ENCODE results near the gene BRSK1. TPM values are rescaled to one million over a fixed set of nuclear protein-coding genes. Genes with fewer than 3 reads are reported as not detected.

The BRSK1 gene
- total and polyA plus RNA-seq, 10 of the 15 experiments (the other 5 are each of a cell fraction or from before 2014, with no cell fraction given), result 0.03 to 0.76 (median 0.25) TPM; not detected in 4

GRCh38 chr19:55253842-55254624 is 29.8 kb upstream of the BRSK1 start (continued):
- TF ChIP-seq ETV6 (conservative IDR thresholded peaks at IDR 0.05 in 1 of 2, IDR thresholded peaks at IDR 0.05 in 1 of 2; ENCODE audit: borderline replicate concordance in 1 of 2, low read depth in 1 of 2) (peak in 1 of 2 experiments; percentile 74; a peak in 2 of 4 replicates), BCL3 (IDR thresholded peaks at IDR 0.05; ENCODE audit: borderline replicate concordance, insufficient read depth, low read depth, low read length, poor library complexity, severe bottlenecking) (peak; percentile 47), PML (IDR thresholded peaks at IDR 0.05; ENCODE audit: low read length) (peak; percentile 67; the same call in 1 of the 2 replicates), PBX3 (IDR thresholded peaks at IDR 0.05; ENCODE audit: insufficient replicate concordance, low read depth, low read length) (peak; percentile 43), RAD51 (IDR thresholded peaks at IDR 0.05) (no peak), NFYB (IDR thresholded peaks at IDR 0.05; ENCODE audit: insufficient read depth, low read depth, low read length) (no peak), BCL11A (IDR thresholded peaks at IDR 0.05; ENCODE audit: low read depth, low read length) (peak; percentile 19; the same call in 1 of the 2 replicates), IKZF2 (IDR thresholded peaks at IDR 0.05) (peak; percentile 28 to 41; a peak in 1 of 4 replicates), CBX5 (IDR thresholded peaks at IDR 0.05; ENCODE audit: low read depth) (peak; percentile 67; the same call in 1 of the 2 replicates), SMARCA5 (IDR thresholded peaks at IDR 0.05) (peak; percentile 30; the same call in 1 of the 2 replicates), SRF (IDR thresholded peaks at IDR 0.05; ENCODE audit: low read depth in 2 of 2, low read length in 2 of 2) (no peak), HDAC2 (IDR thresholded peaks at IDR 0.05) (no peak), TCF3 (IDR thresholded peaks at IDR 0.05; ENCODE audit: borderline replicate concordance, insufficient read depth, low read depth, low read length) (peak; percentile 94), MLLT1 (IDR thresholded peaks at IDR 0.05) (peak; percentile 59; the same call in 1 of the 2 replicates), TCF12 (IDR thresholded peaks at IDR 0.05; ENCODE audit: low read depth, low read length) (peak; percentile 97), NBN (IDR thresholded peaks at IDR 0.05) (peak; percentile 84), EED (IDR thresholded peaks at IDR 0.05; ENCODE audit: low read depth) (peak; percentile 34), RBBP5 (conservative IDR thresholded peaks at IDR 0.05) (no peak), EGR1 (IDR thresholded peaks at IDR 0.05; ENCODE audit: borderline replicate concordance in 1 of 2, low read depth in 2 of 2, low read length in 2 of 2) (0 out of 3 replicates have a peak, but pooled peaks of 1 of the 2 experiments have one; percentile 5), IKZF1 (conservative IDR thresholded peaks at IDR 0.05) (peak; percentile 72), SMAD5 (IDR thresholded peaks at IDR 0.05; ENCODE audit: low read depth) (peak; percentile 51; the same call in 1 of the 2 replicates), POU2F2 (IDR thresholded peaks at IDR 0.05; ENCODE audit: borderline replicate concordance, low read depth, low read length) (no peak; the same call in 2 of the 3 replicates), HDGF (IDR thresholded peaks at IDR 0.05) (peak; percentile 65; the same call in 1 of the 2 replicates), BRCA1 (IDR thresholded peaks at IDR 0.05; ENCODE audit: low read depth, low read length) (no peak), NR2C2 (IDR thresholded peaks at IDR 0.05; ENCODE audit: borderline replicate concordance, control insufficient read depth, insufficient read length, low read depth) (no peak), POLR2AphosphoS5 (IDR thresholded peaks at IDR 0.05; ENCODE audit: low read length) (peak; percentile 37; the same call in 1 of the 2 replicates), MTA2 (IDR thresholded peaks at IDR 0.05; ENCODE audit: low read depth) (peak; percentile 65; the same call in 1 of the 2 replicates), CREM (IDR thresholded peaks at IDR 0.05; ENCODE audit: low read depth) (peak; percentile 51; the same call in 1 of the 2 replicates)
